HG02759 (cell line): ENCODE results near the gene NFYC.
A peak's percentile ranks its signal among the peaks of the same experiment; 100 is the strongest.
"Not testable (repeated sequence)": the region's sequence is repeated elsewhere in the genome, so short reads cannot be mapped to it uniquely, and the experiment has no call there.

Source experiments
- ATAC-seq: cut with Tn5 transposase; IDR thresholded peaks from one replicate; pipeline ENCODE4 v1.9.1; 2021; ENCODE audit warnings: mild to moderate bottlenecking, moderate library complexity; ENCODE audit not compliant: unreplicated experiment

The NFYC gene

GRCh38 chr1:40704817-40705733 lies 13.6 kb downstream of the NFYC start:
- no peak for ATAC-seq

GRCh38 chr1:40706626-40707025 lies 15.1 kb downstream of the NFYC start:
- no peak for ATAC-seq

- peak; percentile 67 for ATAC-seq
Measured at GRCh38 chr1:40708750-40709099, 17.2 kb downstream of the NFYC start.

GRCh38 chr1:40709100-40709801 lies 17.7 kb downstream of the NFYC start:
- ATAC-seq = peak; percentile 92

GRCh38 chr1:40709802-40710278 lies 18.3 kb downstream of the NFYC start:
- ATAC-seq = no peak

GRCh38 chr1:40710581-40711315 lies 19.2 kb downstream of the NFYC start:
- no peak for ATAC-seq

GRCh38 chr1:40711465-40712404 lies 20.2 kb downstream of the NFYC start:
- no peak for ATAC-seq

- ATAC-seq = no peak
Measured at GRCh38 chr1:40712405-40712944, 21.0 kb downstream of the NFYC start.

- ATAC-seq = no peak
Measured at GRCh38 chr1:40712997-40713396, 21.5 kb downstream of the NFYC start.

GRCh38 chr1:40715491-40716059 lies 24.1 kb downstream of the NFYC start:
- ATAC-seq = no peak

- ATAC-seq = no peak
Measured at GRCh38 chr1:40717065-40717464, 25.6 kb downstream of the NFYC start.

GRCh38 chr1:40717955-40718354 lies 26.5 kb downstream of the NFYC start:
- ATAC-seq = no peak

GRCh38 chr1:40720493-40720892 lies 29.0 kb downstream of the NFYC start:
- no peak for ATAC-seq

- no peak for ATAC-seq
Measured at GRCh38 chr1:40722622-40723021, 31.1 kb downstream of the NFYC start.

GRCh38 chr1:40723196-40723955 lies 31.9 kb downstream of the NFYC start:
- no peak for ATAC-seq

- not testable (repeated sequence) for ATAC-seq
Measured at GRCh38 chr1:40727662-40728061, 36.2 kb downstream of the NFYC start.

GRCh38 chr1:40729316-40729862 lies 37.9 kb downstream of the NFYC start:
- ATAC-seq = not testable (repeated sequence)

GRCh38 chr1:40732756-40733301 lies 41.3 kb downstream of the NFYC start:
- ATAC-seq = no peak
